Osteocyte (in vitro differentiated cells): Measurements from ENCODE around the gene ZFYVE19. TPM values are rescaled to one million over a fixed set of nuclear protein-coding genes. Genes with fewer than 3 reads are reported as not detected.

ENCODE experiments used
- DNase-seq: peaks from one replicate; pipeline ENCODE4 v3.0.0; 2021; ENCODE audit warnings: mixed read lengths; ENCODE audit not compliant: unreplicated experiment; ENCODE audit errors: extremely low spot score
- H3K27ac Mint-ChIP-seq: one replicate; pipeline ENCODE4 v1.8.0; 2021; ENCODE audit warnings: mild to moderate bottlenecking, mixed read lengths; ENCODE audit not compliant: unreplicated experiment
- H3K27me3 Mint-ChIP-seq: one replicate; pipeline ENCODE4 v1.8.0; 2021; ENCODE audit warnings: mixed read lengths; ENCODE audit not compliant: unreplicated experiment
- H3K36me3 Mint-ChIP-seq: one replicate; pipeline ENCODE4 v1.8.0; 2021; ENCODE audit warnings: mixed read lengths; ENCODE audit not compliant: unreplicated experiment
- H3K4me1 Mint-ChIP-seq: one replicate; pipeline ENCODE4 v1.8.0; 2021; ENCODE audit warnings: mixed read lengths; ENCODE audit not compliant: unreplicated experiment
- H3K4me3 Mint-ChIP-seq: one replicate; pipeline ENCODE4 v1.8.0; 2021; ENCODE audit warnings: mild to moderate bottlenecking, moderate library complexity, mixed read lengths; ENCODE audit not compliant: unreplicated experiment
- H3K9me3 Mint-ChIP-seq: one replicate; pipeline ENCODE4 v1.8.0; 2021; ENCODE audit warnings: mixed read lengths; ENCODE audit not compliant: unreplicated experiment
- total RNA-seq: library from RNA; stranded (reverse); gene quantifications from 2 replicates; pipeline ENCODE4 v1.2.1, GENCODE V29; 2021
- TF ChIP-seq, protein P1 (sequence below): fragments of 200-600 bp; sonication (generic); IDR thresholded peaks from 2 replicates; pipeline ENCODE4 v1.5.0; 2021; ENCODE audit warnings: antibody characterized with exemption, mild to moderate bottlenecking, moderate library complexity

The ZFYVE19 gene
- total RNA-seq, 1 donor from 2014 or later, result 21.1 TPM

DNA sequence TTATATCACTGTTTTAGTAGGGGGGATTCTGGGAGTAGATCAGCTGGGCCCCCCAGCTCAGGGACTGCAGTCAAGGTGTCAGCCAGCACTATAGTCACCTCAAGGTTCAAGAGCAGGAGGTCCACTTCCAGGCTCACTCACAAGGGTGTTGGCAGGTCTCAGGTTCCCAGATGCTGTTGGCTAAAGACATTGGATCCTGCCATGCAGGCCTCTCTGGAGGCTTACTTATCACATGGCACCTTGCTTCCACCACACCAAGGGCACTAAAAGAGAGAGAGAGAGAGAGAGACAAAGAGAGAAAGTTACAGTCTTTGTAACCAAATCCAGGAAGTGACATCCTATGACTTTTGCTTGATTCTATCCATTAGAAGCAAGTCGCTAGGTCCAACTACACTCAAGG lies 29.1 kb downstream of the ZFYVE19 start:
- Mint-ChIP-seq H3K27me3 (peaks cover under 1% of the 10 kb centered on the region), H3K4me3 (no peak overlapping the region), H3K27ac (no peak overlapping the region), H3K36me3 (no peaks in the 10 kb centered on the region), H3K9me3 (no peaks in the 10 kb centered on the region), H3K4me1 (peaks cover 1% of the 10 kb centered on the region)
- DNase-seq, result no peak
- TF ChIP-seq, protein P1, sequence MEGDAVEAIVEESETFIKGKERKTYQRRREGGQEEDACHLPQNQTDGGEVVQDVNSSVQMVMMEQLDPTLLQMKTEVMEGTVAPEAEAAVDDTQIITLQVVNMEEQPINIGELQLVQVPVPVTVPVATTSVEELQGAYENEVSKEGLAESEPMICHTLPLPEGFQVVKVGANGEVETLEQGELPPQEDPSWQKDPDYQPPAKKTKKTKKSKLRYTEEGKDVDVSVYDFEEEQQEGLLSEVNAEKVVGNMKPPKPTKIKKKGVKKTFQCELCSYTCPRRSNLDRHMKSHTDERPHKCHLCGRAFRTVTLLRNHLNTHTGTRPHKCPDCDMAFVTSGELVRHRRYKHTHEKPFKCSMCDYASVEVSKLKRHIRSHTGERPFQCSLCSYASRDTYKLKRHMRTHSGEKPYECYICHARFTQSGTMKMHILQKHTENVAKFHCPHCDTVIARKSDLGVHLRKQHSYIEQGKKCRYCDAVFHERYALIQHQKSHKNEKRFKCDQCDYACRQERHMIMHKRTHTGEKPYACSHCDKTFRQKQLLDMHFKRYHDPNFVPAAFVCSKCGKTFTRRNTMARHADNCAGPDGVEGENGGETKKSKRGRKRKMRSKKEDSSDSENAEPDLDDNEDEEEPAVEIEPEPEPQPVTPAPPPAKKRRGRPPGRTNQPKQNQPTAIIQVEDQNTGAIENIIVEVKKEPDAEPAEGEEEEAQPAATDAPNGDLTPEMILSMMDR, result no peak

DNA sequence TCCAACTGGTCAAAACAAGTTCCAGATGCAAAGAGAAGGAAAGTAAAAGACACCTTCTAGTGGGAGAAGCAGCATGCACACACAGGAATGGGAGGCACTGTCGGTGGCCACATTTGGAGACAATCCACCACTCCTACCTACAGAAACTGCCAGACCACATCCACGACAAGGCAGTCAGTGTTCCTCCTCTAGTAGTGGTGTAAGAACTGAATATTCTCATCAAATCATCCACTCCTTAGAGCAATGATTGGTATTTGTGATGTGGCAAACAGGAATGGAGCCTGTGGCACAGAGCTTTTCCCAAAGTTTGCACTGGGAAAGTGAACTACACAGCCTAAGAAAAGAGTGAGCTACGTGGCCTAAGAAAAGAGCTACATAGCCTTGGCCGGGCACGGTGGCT lies 31.9 kb downstream of the ZFYVE19 start:
- Mint-ChIP-seq H3K36me3 (no peaks in the 10 kb centered on the region), H3K4me3 (no peak overlapping the region), H3K27me3 (peaks cover 16% of the 10 kb centered on the region), H3K4me1 (peaks cover 6% of the 10 kb centered on the region), H3K27ac (no peak overlapping the region), H3K9me3 (no peaks in the 10 kb centered on the region)
- no peak for DNase-seq
- TF ChIP-seq, protein P1, result no peak

DNA sequence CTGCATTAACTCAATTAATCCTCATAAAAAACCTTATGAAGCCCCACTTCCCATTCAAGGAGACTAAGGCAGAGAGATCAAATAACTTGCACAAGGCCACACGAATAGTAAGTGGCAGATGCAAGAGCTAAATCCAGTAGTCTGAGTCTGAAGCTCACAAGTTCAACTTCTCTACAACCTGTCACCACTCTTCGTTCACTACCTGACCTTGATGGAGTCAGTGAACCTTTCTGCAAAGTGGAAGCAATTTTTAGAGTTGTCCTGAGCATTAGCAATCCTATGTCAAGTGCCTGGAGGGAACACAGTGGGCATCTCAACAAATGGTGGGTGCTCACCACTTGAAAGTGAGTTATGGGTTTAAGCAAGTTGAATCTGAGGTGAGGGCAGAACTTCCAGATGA lies 34.9 kb downstream of the ZFYVE19 start:
- no peak for DNase-seq
- no peak overlapping the region for H3K27ac Mint-ChIP-seq
- TF ChIP-seq, protein P1, result no peak
- peaks cover 19% of the 10 kb centered on the region for H3K27me3 Mint-ChIP-seq
- H3K4me3 Mint-ChIP-seq, result no peak overlapping the region
- no peaks in the 10 kb centered on the region for H3K36me3 Mint-ChIP-seq
- peaks cover 8% of the 10 kb centered on the region for H3K4me1 Mint-ChIP-seq
- H3K9me3 Mint-ChIP-seq, result no peaks in the 10 kb centered on the region

DNA sequence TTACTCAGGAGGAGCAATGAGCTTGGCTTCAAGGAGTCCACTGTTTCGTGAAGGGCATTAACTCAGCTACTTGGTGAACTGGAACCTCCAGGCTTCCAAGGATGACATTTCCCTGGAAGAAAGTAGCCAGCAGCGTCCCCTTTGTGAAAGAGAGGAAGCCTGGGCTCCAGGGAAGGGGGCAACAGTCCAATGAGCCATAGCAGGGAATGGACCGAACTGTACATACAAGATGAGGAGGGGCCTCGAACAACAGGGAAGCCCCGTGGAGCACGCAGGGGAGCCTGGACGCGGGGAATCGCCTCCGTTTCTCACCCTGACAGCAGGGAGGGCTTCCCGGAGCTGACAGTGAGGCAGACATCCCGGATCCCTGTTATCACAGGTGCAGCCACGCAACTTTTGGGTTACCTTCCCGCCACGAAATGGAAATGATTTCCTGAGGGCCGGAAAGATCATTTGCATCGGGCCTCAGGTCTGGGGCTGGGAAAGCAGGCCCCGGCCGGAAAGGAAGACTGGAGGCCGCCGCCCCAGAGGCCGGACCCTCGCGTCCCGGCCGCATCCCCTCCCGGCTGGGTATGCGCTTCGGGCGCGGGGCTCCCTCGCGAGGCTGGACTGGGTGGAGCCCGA lies 36.5 kb downstream of the ZFYVE19 start:
- Mint-ChIP-seq H3K27me3 (peaks cover 19% of the 10 kb centered on the region), H3K4me1 (peaks cover 12% of the 10 kb centered on the region), H3K9me3 (no peaks in the 10 kb centered on the region)

DNA sequence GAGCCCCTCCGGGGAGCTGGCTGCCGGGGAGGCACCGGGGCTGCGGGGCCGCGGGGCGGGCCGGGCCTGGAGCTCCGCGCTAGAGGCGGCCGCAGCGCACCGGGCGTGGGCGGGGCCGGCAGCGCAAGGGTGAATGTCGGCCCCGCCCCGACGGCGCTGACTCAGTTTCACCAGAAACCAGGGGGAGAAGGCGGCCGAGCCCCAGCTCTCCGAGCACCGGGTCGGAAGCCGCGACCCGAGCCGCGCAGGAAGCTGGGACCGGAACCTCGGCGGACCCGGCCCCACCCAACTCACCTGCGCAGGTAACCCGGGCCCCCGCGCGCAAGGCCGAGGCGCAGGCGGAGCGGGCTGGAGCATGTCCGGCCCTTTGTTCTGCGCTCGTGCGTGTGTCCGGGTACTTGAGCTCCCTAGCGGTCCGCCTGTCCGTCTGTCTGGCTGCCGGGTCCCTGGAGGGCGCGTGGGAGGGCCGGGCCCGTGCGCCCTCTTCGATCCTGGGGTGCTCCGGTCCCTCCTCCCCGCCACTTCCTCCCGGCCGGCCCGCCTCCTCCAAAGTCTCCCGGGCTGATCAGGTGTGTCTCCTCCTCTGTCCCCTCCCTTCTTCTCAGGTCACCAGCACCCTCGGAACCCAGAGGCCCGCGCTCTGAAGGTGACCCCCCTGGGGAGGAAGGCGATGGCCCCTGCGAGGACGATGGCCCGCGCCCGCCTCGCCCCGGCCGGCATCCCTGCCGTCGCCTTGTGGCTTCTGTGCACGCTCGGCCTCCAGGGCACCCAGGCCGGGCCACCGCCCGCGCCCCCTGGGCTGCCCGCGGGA lies 37.2 kb downstream of the ZFYVE19 start, which contains the start of gene SPINT1:
Gene SPINT1 (plus strand): TSS at position 164 of the 811 bp plus-strand sequence. CDS start 507 bp downstream, at position 671.
- Mint-ChIP-seq H3K9me3 (no peaks in the 10 kb centered on the region), H3K4me1 (peaks cover 12% of the 10 kb centered on the region), H3K36me3 (no peaks in the 10 kb centered on the region), H3K27me3 (peaks cover 19% of the 10 kb centered on the region), H3K27ac (no peak within 1 kb of the TSS), H3K4me3 (peak within 1 kb of the TSS; percentile 73)
- TF ChIP-seq, protein P1, result no peak
- no peak for DNase-seq

More for the DNA sequence above, 36.5 kb downstream of the ZFYVE19 start:
- Mint-ChIP-seq H3K4me3 (peak overlapping the region; percentile 73), H3K27ac (no peak overlapping the region), H3K36me3 (no peaks in the 10 kb centered on the region)
- TF ChIP-seq, protein P1, result no peak
- no peak for DNase-seq
